GM18520 (cell line): ENCODE measurements around the gene ZNF487.

Experiments
- ATAC-seq: cut with Tn5 transposase; IDR thresholded peaks from one replicate; pipeline ENCODE4 v1.9.1; 2021; ENCODE audit not compliant: unreplicated experiment

Gene ZNF487

DNA sequence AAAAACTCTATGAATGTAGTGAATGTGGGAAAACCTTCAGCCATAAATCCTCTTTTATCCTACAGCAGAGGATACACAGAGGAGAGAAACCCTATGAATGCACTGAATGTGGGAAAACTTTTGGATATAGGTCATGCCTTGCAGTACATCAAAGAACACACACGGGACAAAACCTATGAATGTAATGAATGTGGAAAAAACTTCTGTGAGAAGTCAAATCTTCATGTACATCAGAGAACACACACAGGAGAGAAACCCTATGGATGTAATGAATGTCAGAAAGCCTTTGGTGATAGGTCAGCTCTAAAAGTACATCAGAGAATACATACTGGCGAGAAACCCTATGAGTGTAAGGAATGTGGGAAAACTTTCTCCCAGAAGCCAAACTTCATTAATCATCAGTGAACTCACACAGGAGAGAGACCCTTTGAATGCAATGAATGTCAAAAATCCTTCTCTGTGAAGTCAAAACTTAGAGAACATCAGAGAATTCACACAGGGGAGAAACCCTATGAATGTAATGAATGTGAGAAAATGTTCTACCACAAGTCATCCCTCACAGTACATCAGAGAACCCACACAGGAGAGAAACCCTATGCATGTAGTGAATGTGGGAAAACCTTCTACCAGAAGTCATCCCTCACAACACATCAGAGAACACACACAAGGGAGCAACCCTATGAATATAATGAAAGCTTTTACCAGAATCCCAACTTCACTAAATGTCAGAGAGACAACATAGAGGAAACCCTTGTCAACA is 45.6 kb downstream of the ZNF487 start:
- no peak for ATAC-seq

DNA sequence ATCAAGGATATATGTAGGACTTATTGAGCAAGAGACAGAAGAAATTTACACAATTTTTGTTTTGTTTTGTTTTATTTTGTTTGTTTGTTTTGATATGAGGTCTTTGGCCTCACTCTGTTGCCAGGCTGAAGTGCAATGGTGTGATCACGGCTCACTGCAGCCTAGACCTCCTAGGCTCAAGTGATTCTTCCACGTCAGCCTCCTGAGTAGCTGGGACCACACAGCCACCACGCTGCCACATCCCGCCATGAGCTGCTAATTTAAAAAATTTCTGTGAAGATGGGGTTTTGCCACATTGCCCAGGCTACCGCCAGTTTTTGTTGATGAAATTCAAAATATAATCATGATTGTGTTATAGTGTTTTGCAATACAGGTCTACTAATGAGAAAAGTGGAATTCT is 54.9 kb downstream of the ZNF487 start:
- ATAC-seq, result no peak

DNA sequence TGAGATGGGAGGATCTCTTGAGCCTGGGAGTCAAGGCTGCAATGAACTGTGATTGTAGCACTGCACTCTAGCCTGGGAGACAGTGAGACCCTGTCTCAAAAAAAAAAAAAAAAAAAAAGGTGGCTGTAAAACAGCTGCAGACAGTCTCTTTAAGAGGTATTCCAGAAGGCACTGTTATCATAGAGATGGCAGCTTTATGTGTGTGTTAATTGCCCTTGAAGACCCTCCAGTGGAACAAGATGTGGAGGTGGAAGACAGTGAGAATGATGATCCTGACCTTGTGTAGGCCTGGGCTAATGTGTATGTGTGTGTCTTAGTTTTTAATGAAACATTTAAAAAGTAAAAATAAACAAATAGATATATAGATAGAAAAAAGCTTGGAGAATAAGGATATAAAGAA is 66.0 kb downstream of the ZNF487 start:
- no peak for ATAC-seq

GRCh38 chr10:43524434-43525247 is 87.7 kb downstream of the ZNF487 start:
- no peak for ATAC-seq
